Measurements from ENCODE around the gene SPECC1. TPM values are rescaled to one million over a fixed set of nuclear protein-coding genes. Genes with fewer than 3 reads are reported as not detected.

SPECC1 gene
- total and polyA plus RNA-seq, 10 of the 15 experiments (the other 5 are each of a cell fraction or from before 2014, with no cell fraction given), result 6.4 to 40.6 (median 23.9) TPM

GRCh38 chr17:20241855-20242254, 232.7 kb downstream of the SPECC1 start (continued):
- TF ChIP-seq ZBTB40 (IDR thresholded peaks at IDR 0.05; ENCODE audit: borderline replicate concordance) (no peak), SIX5 (IDR thresholded peaks at IDR 0.05; ENCODE audit: low read depth, low read length, severe bottlenecking) (no peak)

GRCh38 chr17:20242271-20242670, 233.1 kb downstream of the SPECC1 start:
- no peak for ATAC-seq

More at GRCh38 chr17:20242271-20242670, 233.1 kb downstream of the SPECC1 start:
- Histone ChIP-seq H3K36me3 (ENCODE audit: control insufficient read depth in 2 of 2, insufficient read depth in 2 of 2, low read length in 1 of 2) (peaks cover 0 to 3% of the 10 kb centered on the region in 2 experiments; a peak in 1 of 4 replicates), H3K9ac (ENCODE audit: control insufficient read depth, insufficient read depth, low read length) (no peak overlapping the region), H3K27me3 (replicated peaks in 1 of 2; ENCODE audit: control insufficient read depth in 2 of 2, insufficient read depth in 2 of 2, low read length in 1 of 2) (no peaks in the 10 kb centered on the region), H3K27ac (ENCODE audit: control insufficient read depth, insufficient read depth) (no peak overlapping the region), H3K9me3 (replicated peaks; ENCODE audit: control insufficient read depth, insufficient read depth, low read length) (no peaks in the 10 kb centered on the region), H4K20me1 (ENCODE audit: control insufficient read depth, insufficient read depth) (no peaks in the 10 kb centered on the region; the same call in 1 of the 2 replicates), H3K4me2 (ENCODE audit: control insufficient read depth, insufficient read depth) (no peak overlapping the region), H3K4me1 (ENCODE audit: control insufficient read depth, insufficient read depth, low read length) (no peaks in the 10 kb centered on the region), H2AFZ (ENCODE audit: control insufficient read depth, low read depth, low read length) (no peak overlapping the region), H3K79me2 (ENCODE audit: control insufficient read depth, insufficient read depth, low read length) (no peaks in the 10 kb centered on the region), H3K4me3 (no peak overlapping the region)
- intact Hi-C loops (cut with micrococcal nuclease; ENCODE audit: unreplicated experiment), result no loop called here
- RAD21 ChIA-PET (ENCODE audit: unreplicated experiment), result no interaction called here
- in situ Hi-C loops (cut with MboI), result no loop called here
- POLR2A ChIA-PET, result no interaction called here
- SMC1A ChIA-PET (ENCODE audit: uncharacterized antibody, unreplicated experiment), result no interaction called here
- no TSS peak for BruUV-seq (replicated peaks)
- DNase-seq (ENCODE audit: low read depth, low spot score), result no peak
- TF ChIP-seq ATF7 (IDR thresholded peaks at IDR 0.05; ENCODE audit: low read depth), result no peak
- no peak for TF ChIP-seq E4F1 (IDR thresholded peaks at IDR 0.05; ENCODE audit: borderline replicate concordance, partially characterized antibody)
- TF ChIP-seq ZNF274 (IDR thresholded peaks at IDR 0.05; ENCODE audit: insufficient read depth, insufficient read length), result no peak
- TF ChIP-seq SMAD1 (IDR thresholded peaks at IDR 0.05; ENCODE audit: low read depth, partially characterized antibody), result no peak
- TF ChIP-seq USF1 (IDR thresholded peaks at IDR 0.05; ENCODE audit: borderline replicate concordance, extremely low read length, insufficient read depth, low read depth, low read length), result no peak
- no peak for TF ChIP-seq ZNF592 (IDR thresholded peaks at IDR 0.05)
- 94% methylated on average over 3 of the region's 3 CpGs for WGBS (ENCODE audit: insufficient coverage, insufficient replicate concordance, low lambda C conversion rate, missing lambda C conversion rate)
- FAIRE-seq, result no peak
- CTCF ChIA-PET, result no interaction called here
